Upper lobe of left lung (tissue), 6 donors: ENCODE data around the gene ZNF33B. TPM values are rescaled to one million over a fixed set of nuclear protein-coding genes. Genes with fewer than 3 reads are reported as not detected.

Experiments
- ATAC-seq, 2 donors: fragments of 200-7000 bp; cut with Tn5 transposase; one replicate each; pipeline ENCODE4 v1.9.1; 2022; ENCODE audit warnings: mild to moderate bottlenecking in 2 of 2, moderate library complexity in 2 of 2; ENCODE audit not compliant: low FRiP score in 2 of 2
- DNase-seq, 2 donors: peaks; one replicate each; pipeline ENCODE4 v3.0.0-alpha.2; 2019 to 2020
- H3K27ac ChIP-seq, 4 donors: fragments of 200-600 bp; sonication (generic); one replicate each; pipeline ENCODE4 v1.5.1; 2016 to 2019
- H3K27me3 ChIP-seq, 4 donors: fragments of 200-600 bp; sonication (generic); one replicate each; pipeline ENCODE4 v1.5.1; 2017 to 2019
- H3K36me3 ChIP-seq, 4 donors: fragments of 200-600 bp; sonication (generic); one replicate each; pipeline ENCODE4 v1.5.1; 2016 to 2019
- H3K4me1 ChIP-seq, 4 donors: fragments of 200-600 bp; sonication (generic); one replicate each; pipeline ENCODE4 v1.5.1; 2018 to 2019
- H3K4me3 ChIP-seq, 4 donors: fragments of 200-600 bp; sonication (generic); one replicate each; pipeline ENCODE4 v1.5.1; 2017 to 2019; ENCODE audit warnings: mild to moderate bottlenecking in 2 of 4, moderate library complexity in 1 of 4
- H3K9me3 ChIP-seq, 4 donors: fragments of 200-600 bp; sonication (generic); one replicate each; pipeline ENCODE4 v1.5.1; 2018 to 2019
- EP300 ChIP-seq, 4 donors: sonication (generic); formaldehyde crosslinking; IDR thresholded peaks; one replicate each; pipeline ENCODE4 v1.5.1; 2017; ENCODE audit warnings: antibody characterized with exemption in 4 of 4, control low read depth in 2 of 4
- POLR2A ChIP-seq, 4 donors: fragments of 450-650 bp; IDR thresholded peaks; one replicate each; pipeline ENCODE4 v1.5.1; 2016 to 2017; ENCODE audit warnings: antibody characterized with exemption in 4 of 4, mild to moderate bottlenecking in 2 of 4
- POLR2AphosphoS5 ChIP-seq, 2 donors: sonication (generic); formaldehyde crosslinking; IDR thresholded peaks; one replicate each; pipeline ENCODE4 v1.5.1; 2017; ENCODE audit warnings: antibody characterized with exemption in 2 of 2
- WGBS, 2 donors: methylation state at CpG; one replicate each; pipeline ENCODE4 v1.1.5; 2017 to 2018; 5-methylcytosine and 5-hydroxymethylcytosine counted together
- total RNA-seq, 6 donors: library from RNA; depleted of rRNA in 4 of 6; stranded (reverse); fragments of >200 nt in 4 of 6; gene quantifications; one replicate each; pipeline versions ENCODE4 v1.1.0 to v1.2.1, GENCODE V29; 2016 to 2021
- TF ChIP-seq, protein P1 (sequence below), 6 experiments: fragments of 450-650 bp in 4 of 6; fragments of 200-600 bp in 2 of 6; sonication (generic) in 2 of 6; IDR thresholded peaks; one replicate each; pipeline ENCODE4 v1.5.1; 2016 to 2019; ENCODE audit warnings: antibody characterized with exemption in 6 of 6
- donor health status: DM: no; HTN: no; CAD: no; lungs with moderate emphysema.
- donor health status: DM: no; HTN: yes; CAD: no; lungs with severe emphysema.

Gene ZNF33B
- total RNA-seq, 6 donors from 2014 or later = 20.2 to 51.3 (median 32.0) TPM

DNA sequence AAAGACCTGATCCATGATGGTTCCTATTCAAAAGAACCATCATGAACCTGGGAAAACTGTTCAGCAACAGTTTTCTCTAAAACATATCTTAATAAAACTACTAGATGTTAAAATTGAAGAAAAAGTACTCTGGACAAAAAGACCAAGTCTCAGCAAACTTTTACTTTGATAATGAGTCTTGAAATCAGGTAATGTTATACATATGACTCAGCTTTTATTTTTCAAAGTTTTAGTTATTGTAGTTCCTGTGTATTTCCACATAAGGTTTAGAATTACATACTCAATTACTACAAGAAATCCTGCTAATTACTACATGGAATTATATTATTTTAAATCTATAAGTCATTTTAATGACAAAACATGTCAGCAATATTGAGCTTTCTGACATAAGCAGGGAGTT, 42.2 kb downstream of the ZNF33B start:
- H3K4me3 ChIP-seq = no peak overlapping the region
- H3K27me3 ChIP-seq = no peaks in the 10 kb centered on the region
- H3K4me1 ChIP-seq = no peaks in the 10 kb centered on the region
- ATAC-seq = no peak
- no peak overlapping the region for H3K27ac ChIP-seq
- TF ChIP-seq, protein P1, sequence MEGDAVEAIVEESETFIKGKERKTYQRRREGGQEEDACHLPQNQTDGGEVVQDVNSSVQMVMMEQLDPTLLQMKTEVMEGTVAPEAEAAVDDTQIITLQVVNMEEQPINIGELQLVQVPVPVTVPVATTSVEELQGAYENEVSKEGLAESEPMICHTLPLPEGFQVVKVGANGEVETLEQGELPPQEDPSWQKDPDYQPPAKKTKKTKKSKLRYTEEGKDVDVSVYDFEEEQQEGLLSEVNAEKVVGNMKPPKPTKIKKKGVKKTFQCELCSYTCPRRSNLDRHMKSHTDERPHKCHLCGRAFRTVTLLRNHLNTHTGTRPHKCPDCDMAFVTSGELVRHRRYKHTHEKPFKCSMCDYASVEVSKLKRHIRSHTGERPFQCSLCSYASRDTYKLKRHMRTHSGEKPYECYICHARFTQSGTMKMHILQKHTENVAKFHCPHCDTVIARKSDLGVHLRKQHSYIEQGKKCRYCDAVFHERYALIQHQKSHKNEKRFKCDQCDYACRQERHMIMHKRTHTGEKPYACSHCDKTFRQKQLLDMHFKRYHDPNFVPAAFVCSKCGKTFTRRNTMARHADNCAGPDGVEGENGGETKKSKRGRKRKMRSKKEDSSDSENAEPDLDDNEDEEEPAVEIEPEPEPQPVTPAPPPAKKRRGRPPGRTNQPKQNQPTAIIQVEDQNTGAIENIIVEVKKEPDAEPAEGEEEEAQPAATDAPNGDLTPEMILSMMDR (IDR thresholded peaks at IDR 0.05) = no peak
- no peak for TF ChIP-seq POLR2AphosphoS5 (IDR thresholded peaks at IDR 0.05)
- TF ChIP-seq POLR2A (IDR thresholded peaks at IDR 0.05) = no peak
- no peak for TF ChIP-seq EP300 (IDR thresholded peaks at IDR 0.05)
- peaks cover 18 to 67% (median 50%) of the 10 kb centered on the region in 4 donors for H3K9me3 ChIP-seq
- peaks cover 9 to 52% (median 30%) of the 10 kb centered on the region in 4 donors for H3K36me3 ChIP-seq
- no peak for DNase-seq

DNA sequence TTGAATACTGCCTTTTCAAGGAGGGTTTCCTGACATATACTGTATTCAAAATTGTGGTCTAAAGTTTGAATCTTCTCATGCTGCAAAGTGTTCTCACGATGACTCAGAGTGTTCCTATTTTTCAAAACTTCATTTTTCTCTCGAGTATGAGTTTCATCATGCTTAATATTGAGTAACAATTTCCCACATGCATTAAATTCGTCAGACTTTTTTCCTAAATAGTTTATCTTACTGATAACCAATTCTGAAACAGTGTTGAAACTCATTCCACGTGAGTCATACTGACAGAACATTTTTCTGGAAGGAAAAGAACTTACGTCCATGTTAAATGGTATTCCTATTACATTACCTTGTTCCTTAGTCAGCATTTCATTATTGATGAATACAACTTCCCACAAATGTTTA, 44.1 kb downstream of the ZNF33B start:
- H3K36me3 ChIP-seq = peaks cover 9 to 57% (median 38%) of the 10 kb centered on the region in 4 donors
- H3K4me1 ChIP-seq = no peaks in the 10 kb centered on the region
- H3K27me3 ChIP-seq = no peaks in the 10 kb centered on the region
- peaks cover 22 to 65% (median 61%) of the 10 kb centered on the region in 4 donors for H3K9me3 ChIP-seq
- no peak for DNase-seq
- WGBS, 2 donors = 66 to 75% methylated on average over 5 of the region's 5 CpGs
- TF ChIP-seq EP300 (IDR thresholded peaks at IDR 0.05) = no peak
- no peak for TF ChIP-seq POLR2A (IDR thresholded peaks at IDR 0.05)
- TF ChIP-seq POLR2AphosphoS5 (IDR thresholded peaks at IDR 0.05) = no peak
- TF ChIP-seq, protein P1 (IDR thresholded peaks at IDR 0.05) = no peak
- H3K4me3 ChIP-seq = no peak overlapping the region
- ATAC-seq = peak in 1 of 2 donors; percentile 43
- no peak overlapping the region for H3K27ac ChIP-seq

DNA sequence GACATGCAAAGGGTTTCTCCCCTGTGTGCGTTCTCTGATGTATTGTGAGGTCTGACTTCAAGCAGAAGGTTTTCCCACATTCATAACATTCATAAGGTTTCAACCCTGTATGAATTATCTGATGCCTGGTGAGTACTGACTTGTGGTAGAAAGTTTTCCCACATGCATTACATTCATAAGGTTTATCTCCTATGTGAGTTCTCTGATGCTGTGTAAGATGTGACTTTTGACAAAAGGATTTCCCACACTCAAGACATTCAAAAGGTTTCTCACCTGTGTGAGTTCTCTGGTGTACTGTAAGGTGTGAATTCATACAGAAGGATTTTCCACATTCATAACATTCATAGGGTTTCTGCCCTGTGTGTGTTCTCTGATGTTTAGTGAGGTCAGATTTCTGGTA, 45.1 kb downstream of the ZNF33B start:
- DNase-seq = no peak
- Histone ChIP-seq H3K27ac (no peak overlapping the region), H3K27me3 (no peaks in the 10 kb centered on the region), H3K4me1 (no peaks in the 10 kb centered on the region), H3K4me3 (no peak overlapping the region), H3K9me3 (peaks cover 22 to 65% (median 63%) of the 10 kb centered on the region in 4 donors), H3K36me3 (peaks cover 10 to 62% (median 44%) of the 10 kb centered on the region in 4 donors)
- TF ChIP-seq EP300 (IDR thresholded peaks at IDR 0.05) (no peak), POLR2AphosphoS5 (IDR thresholded peaks at IDR 0.05) (no peak), POLR2A (IDR thresholded peaks at IDR 0.05) (no peak)
- TF ChIP-seq, protein P1 (IDR thresholded peaks at IDR 0.05) = no peak
- ATAC-seq = no peak
- WGBS, 2 donors = 100% methylated on average over 1 of the region's 1 CpG

DNA sequence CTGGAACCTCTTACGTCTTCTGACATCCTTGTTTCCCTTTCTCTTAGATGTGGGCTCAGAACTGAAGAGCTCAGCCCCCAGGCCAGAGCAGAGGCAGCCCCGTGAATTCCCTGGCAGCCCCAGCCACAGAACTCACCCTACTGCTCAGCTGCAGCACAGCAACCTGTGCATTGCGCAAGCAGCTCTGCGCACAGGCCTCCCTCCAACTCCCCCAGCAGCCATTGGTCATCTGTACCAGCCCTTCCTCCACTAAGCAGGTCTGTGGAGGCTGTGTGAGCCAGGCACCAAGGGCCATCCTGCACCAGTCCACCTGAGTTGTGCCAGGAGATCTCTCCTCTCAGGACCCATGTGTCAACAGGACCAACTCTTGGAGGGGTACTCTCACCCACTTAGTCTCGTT, 54.5 kb downstream of the ZNF33B start:
- Histone ChIP-seq H3K27ac (no peak overlapping the region), H3K4me3 (no peak overlapping the region), H3K4me1 (no peaks in the 10 kb centered on the region), H3K27me3 (no peaks in the 10 kb centered on the region), H3K9me3 (peaks cover 0 to 9% (median 6%) of the 10 kb centered on the region in 4 donors), H3K36me3 (peaks cover 3 to 21% (median 19%) of the 10 kb centered on the region in 4 donors)
- peak in 1 of 2 donors; percentile 36 for DNase-seq
- peak in 1 of 2 donors; percentile 11 for ATAC-seq
- TF ChIP-seq EP300 (IDR thresholded peaks at IDR 0.05) (no peak), POLR2AphosphoS5 (IDR thresholded peaks at IDR 0.05) (no peak), POLR2A (IDR thresholded peaks at IDR 0.05) (no peak)
- TF ChIP-seq, protein P1 (IDR thresholded peaks at IDR 0.05) = no peak
- 63 to 88% methylated on average over 1 to 5 of the region's 5 CpGs for WGBS, 2 donors

DNA sequence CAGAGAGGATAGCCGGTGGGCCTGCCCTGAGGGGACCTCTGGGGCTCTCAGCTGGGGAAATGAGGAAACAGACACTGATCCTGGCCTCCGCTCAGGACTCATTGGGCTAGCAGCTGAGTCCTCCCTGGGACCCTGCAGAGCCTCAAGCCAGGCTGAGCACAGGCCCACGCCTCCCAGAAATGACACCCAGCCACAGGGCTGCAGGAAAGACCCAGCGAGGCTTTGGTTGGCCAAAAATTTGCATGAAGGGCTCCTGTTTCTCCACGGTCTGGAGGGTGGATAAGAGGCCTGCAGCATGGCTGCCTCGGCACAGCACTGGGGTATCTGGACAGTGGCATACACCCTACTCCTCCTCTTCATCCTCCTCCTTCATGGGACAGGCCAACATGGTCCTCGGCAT, 60.4 kb downstream of the ZNF33B start:
- no peak overlapping the region for H3K27ac ChIP-seq
- H3K27me3 ChIP-seq = no peaks in the 10 kb centered on the region
- H3K9me3 ChIP-seq = peaks cover 0 to 9% (median 2%) of the 10 kb centered on the region in 4 donors
- no peak overlapping the region for H3K4me3 ChIP-seq
- ATAC-seq (no peak), DNase-seq (no peak)
- WGBS, 2 donors = 79 to 94% methylated on average over 2 to 7 of the region's 7 CpGs
- H3K36me3 ChIP-seq = no peaks in the 10 kb centered on the region
- TF ChIP-seq, protein P1 (IDR thresholded peaks at IDR 0.05) = no peak
- TF ChIP-seq POLR2AphosphoS5 (IDR thresholded peaks at IDR 0.05) (no peak), EP300 (IDR thresholded peaks at IDR 0.05) (no peak), POLR2A (IDR thresholded peaks at IDR 0.05) (no peak)
- no peaks in the 10 kb centered on the region for H3K4me1 ChIP-seq
